HCT116 (cell line): ENCODE data around the gene ACTG1. TPM values are rescaled to one million over a fixed set of nuclear protein-coding genes. Genes with fewer than 3 reads are reported as not detected.

Experiments
- ATAC-seq: fragments of 200-7000 bp; cut with Tn5 transposase; 2 replicates; pipeline ENCODE4 v1.9.1; 2020; ENCODE audit warnings: mild to moderate bottlenecking, moderate library complexity
- BruUV-seq: library from RNA; stranded (reverse); fragments of 400-500 nt; replicated peaks from 2 replicates; lab custom pipeline; 2021; lab: Mats Ljungman, UMichigan
- CTCF ChIA-PET: fragments of 300-600 bp; sonication (Branson Sonifier 250); formaldehyde crosslinking; loops from one replicate; lab custom pipeline; 2021; ENCODE audit warnings: antibody characterized with exemption; lab: Charles Lee
- POLR2A ChIA-PET: fragments of 300-600, 350-600 bp; sonication (Branson Sonifier 250); formaldehyde crosslinking; loops from one replicate; lab custom pipeline; 2021; ENCODE audit warnings: antibody characterized with exemption; lab: Charles Lee
- RAD21 ChIA-PET, 2 experiments: fragments of 300-600 bp; sonication (Branson Sonifier 250); formaldehyde crosslinking; loops; one replicate each; lab custom pipeline; 2023; ENCODE audit warnings: low total read pairs in 2 of 2; ENCODE audit not compliant: uncharacterized antibody in 2 of 2, unreplicated experiment in 2 of 2, low non-redundant PET in 1 of 2; lab: Charles Lee
- DNase-seq: peaks from one replicate; pipeline ENCODE4 v3.0.0-alpha.2; 2010; ENCODE audit warnings: low read depth, low spot score
- H2AFZ ChIP-seq: fragments of 200-600 bp; shearing (Covaris generic), sonication (generic); 2 replicates; pipeline ENCODE4 v1.6.1; 2017; ENCODE audit warnings: low read depth, mixed run types, mixed read lengths, antibody characterized with exemption, low read length; ENCODE audit not compliant: poor library complexity, severe bottlenecking
- H3K27ac ChIP-seq: 2 replicates; pipeline ENCODE4 v1.5.1; 2012; ENCODE audit warnings: low read depth, low read length
- H3K27me3 ChIP-seq: fragments of 200-600 bp; sonication (generic); 2 replicates; pipeline ENCODE4 v1.6.1; 2016; ENCODE audit warnings: mixed run types, low read length, mixed read lengths; ENCODE audit not compliant: insufficient read depth
- H3K36me3 ChIP-seq, 2 experiments: fragments of 200-500 bp in 1 of 2; fragments of 200-600 bp in 1 of 2; sonication (Bioruptor generic) in 1 of 2; sonication (generic) in 1 of 2; 2 replicates each; pipeline versions ENCODE4 v1.5.1 to v1.6.1; 2014 to 2016; ENCODE audit warnings: low read length in 2 of 2, inconsistent platforms in 1 of 2, mixed read lengths in 1 of 2, mixed run types in 1 of 2; ENCODE audit not compliant: insufficient read depth in 2 of 2, control insufficient read depth in 1 of 2
- H3K4me1 ChIP-seq, 2 experiments: fragments of 200-600 bp in 1 of 2; sonication (generic) in 1 of 2; 2 replicates each; pipeline versions ENCODE4 v1.5.1 to v1.6.1; 2012 to 2017; ENCODE audit warnings: low read length in 2 of 2, inconsistent platforms in 1 of 2, mild to moderate bottlenecking in 1 of 2, mixed read lengths in 1 of 2, mixed run types in 1 of 2, moderate library complexity in 1 of 2; ENCODE audit not compliant: insufficient read depth in 2 of 2, control insufficient read depth in 1 of 2
- H3K4me2 ChIP-seq: fragments of 200-600 bp; sonication (generic); 2 replicates; pipeline ENCODE4 v1.6.1; 2017; ENCODE audit warnings: mixed run types, low read length, mixed read lengths
- H3K4me3 ChIP-seq, 2 experiments: fragments of 200-600 bp in 1 of 2; sonication (generic) in 1 of 2; replicated peaks in 1 of 2; 2 replicates each; pipeline ENCODE4 v1.5.1; 2011 to 2016; ENCODE audit warnings: low read length in 2 of 2, control low read depth in 1 of 2, low read depth in 1 of 2, mild to moderate bottlenecking in 1 of 2, mixed read lengths in 1 of 2, mixed run types in 1 of 2
- H3K79me2 ChIP-seq: fragments of 200-600 bp; sonication (generic); 2 replicates; pipeline ENCODE4 v1.6.1; 2017; ENCODE audit warnings: mild to moderate bottlenecking, mixed run types, low read length, moderate library complexity, mixed read lengths; ENCODE audit not compliant: insufficient read depth
- H3K9ac ChIP-seq: fragments of 200-600 bp; sonication (generic); 2 replicates; pipeline ENCODE4 v1.6.1; 2016; ENCODE audit warnings: low read length, mixed read lengths
- H3K9me2 ChIP-seq: fragments of 200-600 bp; sonication (generic), shearing (Covaris generic); 2 replicates; pipeline ENCODE4 v1.6.1; 2017; ENCODE audit warnings: mixed run types, mild to moderate bottlenecking, moderate library complexity; ENCODE audit not compliant: insufficient read depth
- H3K9me3 ChIP-seq, 2 experiments: fragments of 200-500 bp in 1 of 2; fragments of 200-600 bp in 1 of 2; sonication (Bioruptor generic) in 1 of 2; sonication (generic) in 1 of 2; 2 replicates each; pipeline ENCODE4 v1.6.1; 2014 to 2017; ENCODE audit warnings: low read length in 2 of 2, mixed read lengths in 2 of 2, inconsistent platforms in 1 of 2, low read depth in 1 of 2, mild to moderate bottlenecking in 1 of 2, mixed run types in 1 of 2, moderate library complexity in 1 of 2; ENCODE audit not compliant: control insufficient read depth in 1 of 2, insufficient read depth in 1 of 2
- H4K20me1 ChIP-seq: fragments of 200-600 bp; sonication (generic), shearing (Covaris generic); 2 replicates; pipeline ENCODE4 v1.6.1; 2017; ENCODE audit warnings: mixed run types, mild to moderate bottlenecking, moderate library complexity; ENCODE audit not compliant: insufficient read depth
- CEBPB ChIP-seq: IDR thresholded peaks from 2 replicates; pipeline ENCODE4 v1.6.1; 2012; ENCODE audit warnings: low read depth
- EGR1 ChIP-seq: IDR thresholded peaks from 2 replicates; pipeline ENCODE4 v1.6.1; 2012; ENCODE audit warnings: low read depth
- ELF1 ChIP-seq: IDR thresholded peaks from 2 replicates; pipeline ENCODE4 v1.6.1; 2012; ENCODE audit warnings: low read depth, borderline replicate concordance
- EZH2 ChIP-seq: fragments of 200-600 bp; sonication (generic); IDR thresholded peaks from 2 replicates; pipeline ENCODE4 v1.6.1; 2017; ENCODE audit warnings: antibody characterized with exemption, mixed run types
- POLR2AphosphoS5 ChIP-seq: IDR thresholded peaks from 2 replicates; pipeline ENCODE4 v1.6.1; 2011; ENCODE audit warnings: mild to moderate bottlenecking, low read depth, low read length, moderate library complexity
- RAD21 ChIP-seq: IDR thresholded peaks from 2 replicates; pipeline ENCODE4 v1.6.1; 2012; ENCODE audit warnings: low read depth, mild to moderate bottlenecking
- SP1 ChIP-seq: IDR thresholded peaks from 2 replicates; pipeline ENCODE4 v1.6.1; 2012; ENCODE audit warnings: low read depth
- SRF ChIP-seq: IDR thresholded peaks from 2 replicates; pipeline ENCODE4 v1.6.1; 2012; ENCODE audit warnings: low read depth
- YY1 ChIP-seq: IDR thresholded peaks from 2 replicates; pipeline ENCODE4 v1.6.1; 2011; ENCODE audit warnings: low read length, low read depth, moderate library complexity, mild to moderate bottlenecking; ENCODE audit not compliant: insufficient replicate concordance; ENCODE audit errors: extremely low read depth
- ZBTB33 ChIP-seq: IDR thresholded peaks from 2 replicates; pipeline ENCODE4 v1.6.1; 2011; ENCODE audit warnings: mild to moderate bottlenecking, low read length, moderate library complexity; ENCODE audit not compliant: insufficient replicate concordance; ENCODE audit errors: extremely low read depth
- intact Hi-C: fragments of 100-400 bp; cut with micrococcal nuclease; formaldehyde crosslinking; loops from 2 replicates; pipeline ENCODE4 v1.10.0; 2022
- total RNA-seq: library from RNA; stranded (reverse); gene quantifications from one replicate; pipeline ENCODE4 v1.2.1, GENCODE V29; 2021; ENCODE audit not compliant: unreplicated experiment
- TF ChIP-seq, protein P1 (sequence below), 3 experiments: fragments of 200-600 bp in 1 of 3; sonication (generic) in 1 of 3; IDR thresholded peaks in 2 of 3; conservative IDR thresholded peaks in 1 of 3; 2 replicates each; pipeline ENCODE4 v1.5.1; 2012 to 2017; ENCODE audit warnings: low read depth in 2 of 3, low read length in 2 of 3, antibody characterized with exemption in 1 of 3, borderline replicate concordance in 1 of 3, control low read depth in 1 of 3, mild to moderate bottlenecking in 1 of 3, mixed read lengths in 1 of 3, mixed run types in 1 of 3, moderate library complexity in 1 of 3; ENCODE audit not compliant: insufficient read depth in 1 of 3
- TF ChIP-seq, protein P2 (sequence below): IDR thresholded peaks from 2 replicates; pipeline ENCODE4 v1.6.1; 2012

The ACTG1 gene
- total RNA-seq, 1 experiment from 2014 or later = 6,223 TPM

- no TSS peak for BruUV-seq
- Histone ChIP-seq H3K36me3 (no peaks in the 10 kb centered on the region), H3K9me2 (no peaks in the 10 kb centered on the region), H3K79me2 (no peaks in the 10 kb centered on the region), H3K4me2 (no peak overlapping the region), H3K27ac (no peak overlapping the region), H3K9ac (no peak overlapping the region), H3K4me1 (peaks cover 3 to 8% of the 10 kb centered on the region in 2 experiments; a peak in 2 of 4 replicates), H3K9me3 (peaks cover 0 to 7% of the 10 kb centered on the region in 2 experiments; a peak in 1 of 4 replicates), H3K4me3 (no peak overlapping the region), H3K27me3 (no peaks in the 10 kb centered on the region), H4K20me1 (no peaks in the 10 kb centered on the region), H2AFZ (no peak overlapping the region)
- intact Hi-C loops = loop anchor here (5.0 kb wide), 1 partner anchor 162 kb away; no protein-coding TSS in a partner anchor
- DNase-seq = no peak
- ATAC-seq = peak; percentile 10; the same call in 1 of the 2 replicates
- no peak for TF ChIP-seq EGR1
- peak; percentile 23; the same call in 1 of the 2 replicates for TF ChIP-seq POLR2AphosphoS5
- CTCF ChIA-PET = no interaction called here
- POLR2A ChIA-PET = interaction anchor here (0.9 kb wide), 1 partner anchor 26 kb away, joined by 5 read pairs; no protein-coding TSS in a partner anchor
- RAD21 ChIA-PET = no interaction called here
Measured at GRCh38 chr17:81534157-81535006, 21.8 kb upstream of the ACTG1 start.

- Histone ChIP-seq H3K9ac (no peak overlapping the region), H4K20me1 (no peaks in the 10 kb centered on the region), H3K4me2 (no peak overlapping the region), H3K79me2 (no peaks in the 10 kb centered on the region), H3K4me1 (peaks cover 3 to 16% of the 10 kb centered on the region in 2 experiments; a peak in 3 of 4 replicates), H3K36me3 (no peaks in the 10 kb centered on the region), H3K4me3 (no peak overlapping the region), H3K27me3 (no peaks in the 10 kb centered on the region), H3K27ac (no peak overlapping the region), H2AFZ (no peak overlapping the region), H3K9me3 (peaks cover 0 to 7% of the 10 kb centered on the region in 2 experiments; a peak in 1 of 4 replicates), H3K9me2 (no peaks in the 10 kb centered on the region)
- no peak for DNase-seq
- intact Hi-C loops = no loop called here
- POLR2A ChIA-PET = interaction anchor here (0.9 kb wide), 1 partner anchor 25 kb away, joined by 5 read pairs; no protein-coding TSS in a partner anchor
- RAD21 ChIA-PET = no interaction called here
- BruUV-seq = no TSS peak
- ATAC-seq = no peak
- CTCF ChIA-PET = no interaction called here
- no peak for TF ChIP-seq EZH2
- no peak for TF ChIP-seq ZBTB33
- no peak for TF ChIP-seq ELF1
- TF ChIP-seq SRF = no peak
- TF ChIP-seq, protein P1, sequence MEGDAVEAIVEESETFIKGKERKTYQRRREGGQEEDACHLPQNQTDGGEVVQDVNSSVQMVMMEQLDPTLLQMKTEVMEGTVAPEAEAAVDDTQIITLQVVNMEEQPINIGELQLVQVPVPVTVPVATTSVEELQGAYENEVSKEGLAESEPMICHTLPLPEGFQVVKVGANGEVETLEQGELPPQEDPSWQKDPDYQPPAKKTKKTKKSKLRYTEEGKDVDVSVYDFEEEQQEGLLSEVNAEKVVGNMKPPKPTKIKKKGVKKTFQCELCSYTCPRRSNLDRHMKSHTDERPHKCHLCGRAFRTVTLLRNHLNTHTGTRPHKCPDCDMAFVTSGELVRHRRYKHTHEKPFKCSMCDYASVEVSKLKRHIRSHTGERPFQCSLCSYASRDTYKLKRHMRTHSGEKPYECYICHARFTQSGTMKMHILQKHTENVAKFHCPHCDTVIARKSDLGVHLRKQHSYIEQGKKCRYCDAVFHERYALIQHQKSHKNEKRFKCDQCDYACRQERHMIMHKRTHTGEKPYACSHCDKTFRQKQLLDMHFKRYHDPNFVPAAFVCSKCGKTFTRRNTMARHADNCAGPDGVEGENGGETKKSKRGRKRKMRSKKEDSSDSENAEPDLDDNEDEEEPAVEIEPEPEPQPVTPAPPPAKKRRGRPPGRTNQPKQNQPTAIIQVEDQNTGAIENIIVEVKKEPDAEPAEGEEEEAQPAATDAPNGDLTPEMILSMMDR (IDR thresholded peaks at IDR 0.05 in 2 of 3, conservative IDR thresholded peaks at IDR 0.05 in 1 of 3; ENCODE audit: borderline replicate concordance in 1 of 3, insufficient read depth in 1 of 3, low read depth in 2 of 3, low read length in 2 of 3) = no peak
- TF ChIP-seq, protein P2, sequence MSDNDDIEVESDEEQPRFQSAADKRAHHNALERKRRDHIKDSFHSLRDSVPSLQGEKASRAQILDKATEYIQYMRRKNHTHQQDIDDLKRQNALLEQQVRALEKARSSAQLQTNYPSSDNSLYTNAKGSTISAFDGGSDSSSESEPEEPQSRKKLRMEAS = no peak
- TF ChIP-seq SP1 = no peak
- TF ChIP-seq RAD21 = no peak
- no peak for TF ChIP-seq CEBPB
- no peak for TF ChIP-seq YY1
Measured at GRCh38 chr17:81533339-81534141, 20.9 kb upstream of the ACTG1 start.
